Ishikawa (cell line): Measurements from ENCODE around the gene ZDHHC11.

Experiments
- CEBPB ChIP-seq: IDR thresholded peaks from 2 replicates; pipeline ENCODE4 v1.6.1; 2012
- CREB1 ChIP-seq: IDR thresholded peaks from 2 replicates; pipeline ENCODE4 v1.6.1; 2012; ENCODE audit warnings: low read depth
- EGR1 ChIP-seq: IDR thresholded peaks from 2 replicates; pipeline ENCODE4 v1.6.1; 2012
- EP300 ChIP-seq: IDR thresholded peaks from 2 replicates; pipeline ENCODE4 v1.6.1; 2012; ENCODE audit warnings: borderline replicate concordance
- FOXM1 ChIP-seq: IDR thresholded peaks from 2 replicates; pipeline ENCODE4 v1.6.1; 2012; ENCODE audit warnings: low read depth, borderline replicate concordance
- NFIC ChIP-seq: IDR thresholded peaks from 2 replicates; pipeline ENCODE4 v1.6.1; 2012
- RAD21 ChIP-seq: IDR thresholded peaks from 2 replicates; pipeline ENCODE4 v1.6.1; 2012; ENCODE audit warnings: low read depth
- TAF1 ChIP-seq: IDR thresholded peaks from 2 replicates; pipeline ENCODE4 v1.6.1; 2012; ENCODE audit warnings: low read depth, mild to moderate bottlenecking
- TCF12 ChIP-seq: IDR thresholded peaks from 2 replicates; pipeline ENCODE4 v1.6.1; 2012; ENCODE audit warnings: low read depth
- TEAD4 ChIP-seq: IDR thresholded peaks from 2 replicates; pipeline ENCODE4 v1.6.1; 2012
- YY1 ChIP-seq: IDR thresholded peaks from 2 replicates; pipeline ENCODE4 v1.6.1; 2012; ENCODE audit warnings: low read depth
- ZBTB7A ChIP-seq: IDR thresholded peaks from 2 replicates; pipeline ENCODE4 v1.6.1; 2012; ENCODE audit warnings: low read depth
- TF ChIP-seq, protein P1 (sequence below): IDR thresholded peaks from 2 replicates; pipeline ENCODE4 v1.6.1; 2012
- TF ChIP-seq, protein P2 (sequence below): IDR thresholded peaks from 2 replicates; pipeline ENCODE4 v1.6.1; 2012; ENCODE audit warnings: low read depth, mild to moderate bottlenecking
- TF ChIP-seq, protein P3 (sequence below): IDR thresholded peaks from 2 replicates; pipeline ENCODE4 v1.6.1; 2012

ZDHHC11 gene

DNA sequence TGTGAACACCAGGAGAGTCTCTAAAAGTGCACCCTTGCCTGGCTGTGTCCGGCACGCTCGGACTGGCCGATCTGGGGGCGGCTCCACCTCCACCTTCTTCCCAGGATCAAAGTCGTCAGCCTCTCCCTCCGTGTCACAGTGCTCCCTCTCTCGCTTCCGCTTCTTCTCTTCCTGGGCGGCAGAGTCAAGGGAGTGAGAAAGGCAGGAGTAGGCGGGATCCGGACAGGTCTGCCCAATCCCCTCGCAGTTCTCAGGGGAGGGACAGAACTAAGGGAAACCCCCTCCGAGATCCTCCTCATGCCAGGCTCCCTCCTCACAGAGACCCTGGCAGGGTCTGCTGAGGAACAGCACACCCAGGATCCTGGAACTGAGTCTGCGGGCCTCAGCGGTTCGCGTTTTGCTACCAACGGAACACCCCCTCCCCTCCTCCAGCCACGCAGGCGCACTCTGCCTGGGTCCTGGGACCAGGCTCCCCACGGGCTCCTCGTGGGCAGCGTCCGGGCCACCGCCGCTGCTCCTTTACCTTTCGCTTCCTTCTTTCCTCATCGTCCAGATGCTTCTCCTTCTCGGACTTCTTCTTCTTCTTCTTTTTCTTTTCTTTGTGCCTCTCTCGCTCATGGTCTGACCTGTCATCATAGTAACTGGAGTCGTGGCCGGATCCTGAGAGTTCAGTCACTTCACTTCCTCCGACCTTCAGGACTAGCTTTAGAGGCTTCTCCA, 40.5 kb upstream of the ZDHHC11 start:
- no peak for TF ChIP-seq TCF12

DNA sequence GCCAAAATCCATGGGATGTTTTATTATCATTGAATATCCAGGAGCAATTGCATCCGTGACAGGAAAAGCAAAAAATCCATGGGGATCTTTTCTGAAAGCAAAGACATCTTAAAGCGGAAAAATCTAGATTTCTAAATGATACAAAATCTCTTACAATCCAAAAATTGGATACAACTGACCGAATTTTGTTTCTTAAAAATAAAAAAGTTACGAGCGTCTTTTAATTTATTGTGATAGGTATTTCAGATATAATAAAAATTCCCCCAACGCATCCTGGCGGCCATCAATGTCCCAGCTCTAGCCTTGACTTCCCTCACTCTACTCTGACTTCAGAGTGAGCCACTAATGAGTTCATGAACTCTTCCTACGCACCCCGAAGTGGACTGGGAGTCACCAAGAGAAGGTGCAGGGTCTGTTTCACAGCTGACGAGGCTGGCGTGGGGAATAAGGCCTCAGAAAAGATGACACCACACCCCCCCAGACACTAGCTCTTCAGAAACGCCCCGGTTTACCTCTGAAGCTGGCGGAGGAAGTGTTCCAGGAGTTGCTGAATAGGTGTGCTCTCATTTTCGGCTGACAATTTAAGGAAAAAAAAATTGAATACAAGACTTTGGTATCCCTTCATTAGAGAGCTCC, 38.4 kb upstream of the ZDHHC11 start:
- TF ChIP-seq TAF1: no peak
- TF ChIP-seq, protein P1, sequence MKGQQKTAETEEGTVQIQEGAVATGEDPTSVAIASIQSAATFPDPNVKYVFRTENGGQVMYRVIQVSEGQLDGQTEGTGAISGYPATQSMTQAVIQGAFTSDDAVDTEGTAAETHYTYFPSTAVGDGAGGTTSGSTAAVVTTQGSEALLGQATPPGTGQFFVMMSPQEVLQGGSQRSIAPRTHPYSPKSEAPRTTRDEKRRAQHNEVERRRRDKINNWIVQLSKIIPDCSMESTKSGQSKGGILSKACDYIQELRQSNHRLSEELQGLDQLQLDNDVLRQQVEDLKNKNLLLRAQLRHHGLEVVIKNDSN: no peak
- no peak for TF ChIP-seq RAD21
- no peak for TF ChIP-seq ZBTB7A

DNA sequence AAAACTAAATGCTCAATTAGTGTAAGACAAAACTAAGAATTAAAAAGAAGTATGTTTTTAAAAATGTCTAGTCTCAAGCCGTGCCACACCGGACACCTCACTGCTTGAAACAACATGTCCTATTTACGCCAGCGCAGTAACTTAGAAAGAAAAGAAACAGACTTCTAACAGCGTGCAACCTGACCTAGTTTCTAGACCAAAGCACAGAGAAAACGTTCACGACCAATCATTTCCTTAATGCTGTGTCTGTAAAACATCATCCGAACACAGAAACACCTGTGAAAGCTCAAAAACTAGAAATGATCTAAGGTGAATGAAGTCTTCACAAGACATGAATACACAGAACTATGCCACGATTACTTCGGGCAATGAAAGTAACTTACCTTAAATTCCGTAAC, 37.9 kb upstream of the ZDHHC11 start:
- TF ChIP-seq CEBPB (no peak), TCF12 (no peak), TAF1 (no peak), YY1 (no peak), NFIC (no peak), RAD21 (no peak), TEAD4 (no peak), CREB1 (no peak), EP300 (no peak), FOXM1 (no peak), EGR1 (no peak), ZBTB7A (no peak)
- TF ChIP-seq, protein P2, sequence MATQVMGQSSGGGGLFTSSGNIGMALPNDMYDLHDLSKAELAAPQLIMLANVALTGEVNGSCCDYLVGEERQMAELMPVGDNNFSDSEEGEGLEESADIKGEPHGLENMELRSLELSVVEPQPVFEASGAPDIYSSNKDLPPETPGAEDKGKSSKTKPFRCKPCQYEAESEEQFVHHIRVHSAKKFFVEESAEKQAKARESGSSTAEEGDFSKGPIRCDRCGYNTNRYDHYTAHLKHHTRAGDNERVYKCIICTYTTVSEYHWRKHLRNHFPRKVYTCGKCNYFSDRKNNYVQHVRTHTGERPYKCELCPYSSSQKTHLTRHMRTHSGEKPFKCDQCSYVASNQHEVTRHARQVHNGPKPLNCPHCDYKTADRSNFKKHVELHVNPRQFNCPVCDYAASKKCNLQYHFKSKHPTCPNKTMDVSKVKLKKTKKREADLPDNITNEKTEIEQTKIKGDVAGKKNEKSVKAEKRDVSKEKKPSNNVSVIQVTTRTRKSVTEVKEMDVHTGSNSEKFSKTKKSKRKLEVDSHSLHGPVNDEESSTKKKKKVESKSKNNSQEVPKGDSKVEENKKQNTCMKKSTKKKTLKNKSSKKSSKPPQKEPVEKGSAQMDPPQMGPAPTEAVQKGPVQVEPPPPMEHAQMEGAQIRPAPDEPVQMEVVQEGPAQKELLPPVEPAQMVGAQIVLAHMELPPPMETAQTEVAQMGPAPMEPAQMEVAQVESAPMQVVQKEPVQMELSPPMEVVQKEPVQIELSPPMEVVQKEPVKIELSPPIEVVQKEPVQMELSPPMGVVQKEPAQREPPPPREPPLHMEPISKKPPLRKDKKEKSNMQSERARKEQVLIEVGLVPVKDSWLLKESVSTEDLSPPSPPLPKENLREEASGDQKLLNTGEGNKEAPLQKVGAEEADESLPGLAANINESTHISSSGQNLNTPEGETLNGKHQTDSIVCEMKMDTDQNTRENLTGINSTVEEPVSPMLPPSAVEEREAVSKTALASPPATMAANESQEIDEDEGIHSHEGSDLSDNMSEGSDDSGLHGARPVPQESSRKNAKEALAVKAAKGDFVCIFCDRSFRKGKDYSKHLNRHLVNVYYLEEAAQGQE: no peak
- TF ChIP-seq, protein P1: no peak
- TF ChIP-seq, protein P3, sequence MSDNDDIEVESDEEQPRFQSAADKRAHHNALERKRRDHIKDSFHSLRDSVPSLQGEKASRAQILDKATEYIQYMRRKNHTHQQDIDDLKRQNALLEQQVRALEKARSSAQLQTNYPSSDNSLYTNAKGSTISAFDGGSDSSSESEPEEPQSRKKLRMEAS: no peak

DNA sequence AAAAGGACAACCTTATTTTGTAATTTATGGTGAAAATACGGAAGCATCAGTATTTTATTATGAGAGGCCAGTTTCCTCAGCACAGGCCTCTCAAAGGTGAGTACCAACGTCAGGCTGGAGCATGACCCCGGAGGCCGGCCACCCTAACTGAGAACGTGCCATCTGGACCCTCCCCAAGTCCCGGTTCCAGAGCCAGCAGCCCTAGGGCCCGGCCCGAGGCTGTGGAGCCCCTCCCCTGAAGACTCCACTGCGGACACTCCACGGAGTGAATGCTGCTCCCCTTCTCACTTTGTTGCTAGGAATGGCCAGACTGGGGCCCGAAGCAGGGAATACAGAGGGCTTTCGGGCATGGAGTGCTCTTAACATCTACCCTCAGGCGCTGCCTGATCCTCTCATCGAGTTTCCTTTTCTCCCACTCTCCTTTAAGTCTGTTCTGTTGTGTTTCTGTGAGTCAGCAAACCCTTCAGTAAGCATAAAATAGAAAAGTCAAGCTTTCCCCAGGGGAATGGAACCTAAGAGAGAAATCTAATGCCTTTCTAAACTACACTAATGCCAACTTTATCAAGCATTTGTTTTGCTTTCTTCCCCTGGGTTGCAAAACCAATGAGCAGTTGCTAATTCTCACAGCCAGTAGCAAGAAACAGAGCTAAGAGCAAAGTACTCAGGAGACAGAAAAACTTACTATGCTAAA, 37.3 kb upstream of the ZDHHC11 start:
- TF ChIP-seq TCF12 (no peak), NFIC (no peak), RAD21 (no peak), TAF1 (no peak), ZBTB7A (no peak), TEAD4 (no peak), CREB1 (no peak), EGR1 (no peak), CEBPB (no peak), FOXM1 (no peak), EP300 (no peak), YY1 (no peak)
- TF ChIP-seq, protein P2: no peak
- TF ChIP-seq, protein P3: no peak
- TF ChIP-seq, protein P1: no peak

DNA sequence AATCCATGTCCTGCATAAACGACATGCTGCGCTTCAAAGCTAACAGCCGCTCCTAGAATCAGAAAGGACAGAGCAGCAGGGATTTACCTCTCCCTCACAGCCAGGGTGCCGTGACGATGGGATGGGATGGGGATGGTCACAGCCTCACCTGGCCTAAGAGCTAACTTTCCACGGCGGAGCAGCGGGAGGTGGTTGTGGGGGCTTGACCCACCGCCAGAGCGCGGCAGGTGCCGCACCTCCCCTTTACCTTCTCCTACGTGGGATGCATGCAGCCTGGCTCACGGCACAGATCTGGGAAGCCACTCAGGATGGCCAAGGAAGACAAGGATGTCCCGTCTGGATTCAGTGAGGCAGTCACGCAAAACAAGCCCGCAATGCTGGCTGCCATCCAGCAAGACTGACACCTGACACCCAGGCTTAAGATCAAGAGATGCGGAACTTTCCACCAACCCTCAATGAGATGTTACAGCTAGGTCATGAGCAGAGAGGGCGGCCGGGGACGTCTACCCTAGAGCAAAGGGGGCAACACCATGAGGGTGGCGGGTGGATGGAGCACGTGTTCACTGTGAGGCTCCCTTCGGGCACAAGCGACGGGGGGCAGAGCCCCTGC, 36.0 kb upstream of the ZDHHC11 start:
- TF ChIP-seq NFIC: no peak
- TF ChIP-seq YY1: no peak
- no peak for TF ChIP-seq RAD21
- TF ChIP-seq TEAD4: no peak
- TF ChIP-seq TAF1: no peak
- TF ChIP-seq TCF12: no peak
